Activated CD8-positive, alpha-beta memory T cell treated with anti-CD3 and anti-CD28 coated beads, Interleukin-2, amount 50 U/mL, for 1 hour (primary cell): Measurements from ENCODE around the gene FBP1.

Source experiments
- DNase-seq: peaks from one replicate; pipeline ENCODE4 v3.0.0-alpha.2; 2020; ENCODE audit errors: extremely low read depth

Gene FBP1

DNA sequence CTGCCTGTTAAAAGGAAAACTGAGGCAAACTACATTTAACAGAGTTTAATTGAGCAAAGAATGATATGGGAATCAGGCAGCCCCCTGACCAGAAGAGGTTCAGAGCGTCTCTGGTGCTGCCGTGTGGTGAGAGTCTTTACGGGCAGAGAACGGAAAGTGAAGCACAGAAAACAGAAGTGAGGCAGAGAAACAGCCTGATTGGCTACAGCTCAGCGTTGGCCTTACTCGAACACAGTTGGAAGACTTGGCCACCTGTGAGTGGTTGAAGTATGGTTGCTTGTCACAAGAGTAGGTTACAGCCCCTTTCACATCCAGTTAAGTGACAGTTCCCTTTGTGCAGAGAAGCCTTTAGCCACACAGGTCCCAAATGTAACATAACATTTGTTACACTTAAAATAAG is 16.9 kb upstream of the FBP1 start:
- DNase-seq: no peak

DNA sequence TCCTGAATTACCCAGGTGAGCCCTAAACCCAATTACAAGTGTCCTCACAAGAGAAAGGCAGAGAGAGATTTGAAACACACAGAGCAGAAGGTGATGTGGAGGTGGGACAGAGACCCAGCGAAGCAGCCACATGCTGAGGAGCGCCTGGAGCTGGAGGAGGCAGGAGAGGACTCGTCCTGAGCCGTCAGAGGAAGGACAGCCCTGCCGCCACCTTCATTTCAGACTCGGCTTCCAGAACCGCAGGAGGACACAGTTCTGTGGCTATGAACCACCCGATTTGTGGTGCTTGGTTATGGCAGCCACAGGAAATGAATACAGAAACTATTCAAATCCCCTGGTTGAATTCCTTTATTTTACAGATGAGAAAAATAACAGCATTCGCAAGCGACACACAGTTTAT is 16.4 kb upstream of the FBP1 start:
- DNase-seq: no peak

DNA sequence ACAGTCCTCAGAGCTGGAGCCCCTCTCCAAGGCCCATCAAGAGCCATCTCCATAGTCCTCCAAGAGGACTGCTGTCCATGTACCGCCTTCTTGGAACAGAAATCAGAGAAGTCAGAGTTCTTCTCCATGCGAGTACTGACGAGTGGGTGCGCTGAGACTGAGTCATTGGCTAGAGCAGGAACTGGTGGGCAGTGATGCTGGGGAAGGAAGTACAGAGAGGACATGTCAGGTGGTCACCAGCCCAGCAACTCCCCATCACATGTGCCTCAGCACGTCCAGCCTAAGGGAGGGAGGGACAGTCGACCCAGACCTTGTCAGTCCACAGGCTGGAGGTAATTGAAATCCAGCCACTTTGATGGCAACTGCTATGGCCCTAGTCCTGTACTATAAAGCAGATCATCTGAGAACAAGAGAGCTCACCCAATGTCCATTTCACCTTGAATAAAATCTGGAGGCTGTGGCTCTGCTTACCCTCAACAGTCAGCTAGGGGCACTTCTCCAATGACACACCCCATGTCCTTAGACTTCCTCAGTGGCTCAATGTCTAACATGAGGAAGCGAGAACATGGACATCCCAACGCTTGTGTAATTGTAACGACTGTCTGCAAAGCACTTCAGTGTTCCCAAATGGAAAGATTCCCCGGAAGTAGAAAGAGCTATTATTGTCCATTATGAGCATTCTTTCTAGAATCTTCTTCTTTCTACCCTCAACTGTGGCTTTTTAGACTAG is 15.0 kb upstream of the FBP1 start:
- no peak for DNase-seq

- DNase-seq: no peak
These were observed 11.6 kb upstream of the FBP1 start for GRCh38 chr9:94650949-94651348.

- no peak for DNase-seq
These were observed 9.9 kb upstream of the FBP1 start for GRCh38 chr9:94649100-94649819.

GRCh38 chr9:94648185-94648584 is 8.9 kb upstream of the FBP1 start:
- DNase-seq: no peak

GRCh38 chr9:94645901-94646300 is 6.6 kb upstream of the FBP1 start:
- no peak for DNase-seq

DNA sequence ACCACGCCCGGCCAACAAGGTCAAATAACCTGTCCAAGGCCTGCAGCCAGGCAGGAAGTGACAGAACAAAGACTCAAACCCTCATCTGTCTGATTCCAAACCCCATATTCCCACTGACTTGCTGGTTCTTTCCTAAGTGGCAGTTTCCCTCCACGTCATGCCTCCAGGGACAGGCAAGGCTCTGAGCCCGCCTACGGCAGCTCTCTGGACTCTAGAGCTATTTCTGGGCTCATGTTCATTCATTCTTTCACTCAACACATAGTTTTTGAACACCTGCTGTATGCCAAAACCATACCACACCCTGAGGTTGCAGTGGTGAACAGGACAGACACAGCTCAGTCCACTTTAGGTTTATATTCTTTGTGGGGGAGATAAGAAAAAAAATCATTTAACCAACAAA is 5.2 kb upstream of the FBP1 start:
- DNase-seq: no peak

- no peak for DNase-seq
These were observed 4.4 kb upstream of the FBP1 start for GRCh38 chr9:94643741-94644140.

DNA sequence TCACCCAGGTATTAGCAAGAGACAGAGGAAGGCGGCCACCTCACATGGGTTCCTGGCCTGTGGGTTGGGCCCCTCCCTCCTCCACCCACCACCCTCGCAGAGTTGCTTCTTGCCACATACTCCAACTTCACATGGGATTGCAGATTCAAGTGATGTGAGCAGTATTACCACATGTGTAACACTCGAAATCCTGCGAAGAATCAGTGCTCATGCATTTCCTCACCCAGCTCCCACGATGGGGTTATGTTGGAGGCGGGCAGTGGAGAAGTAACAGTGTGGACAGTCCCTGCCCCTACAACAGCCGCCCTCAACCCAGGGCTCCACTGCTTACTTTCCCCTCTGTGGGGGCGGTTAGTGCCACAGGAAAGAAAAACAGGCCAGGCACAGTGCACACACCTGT is 3.9 kb upstream of the FBP1 start:
- DNase-seq: no peak

DNA sequence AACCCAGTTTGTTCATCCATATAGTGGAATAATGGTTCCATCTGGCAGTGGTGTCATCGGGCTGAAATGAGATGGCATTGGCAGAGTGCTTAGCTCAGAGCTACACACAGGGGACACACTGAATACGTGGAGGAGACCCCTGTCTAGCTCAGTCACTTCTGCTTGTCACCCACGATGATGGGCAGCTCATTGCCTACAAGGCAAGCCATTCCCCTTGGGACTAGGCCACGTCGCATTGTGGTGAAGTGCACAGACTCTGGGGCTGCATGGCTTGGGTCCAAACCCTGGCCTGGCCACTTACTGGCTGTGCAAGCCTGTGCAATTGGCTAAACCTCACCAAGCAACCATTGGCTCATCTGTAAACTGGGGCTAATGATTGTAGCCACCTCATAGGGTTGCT is 3.2 kb upstream of the FBP1 start:
- no peak for DNase-seq

DNA sequence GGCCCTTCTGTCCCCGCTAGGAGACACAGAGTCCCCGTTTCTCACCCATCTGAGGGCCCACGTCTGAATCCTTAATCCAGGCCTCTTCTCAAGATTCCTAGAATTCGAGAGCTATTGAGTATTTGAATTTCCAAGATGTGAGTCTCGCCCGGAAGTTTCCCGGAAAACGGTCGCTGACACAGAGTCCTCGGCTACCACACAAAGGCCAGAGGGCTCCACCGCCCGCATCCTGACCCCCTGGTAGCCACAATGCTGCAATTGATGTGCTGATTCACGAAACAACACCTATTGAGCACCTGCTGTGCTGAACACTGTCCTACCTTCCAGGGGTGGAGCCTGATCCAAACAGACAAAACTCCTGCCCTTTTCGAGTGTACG is 670 bp upstream of the FBP1 start:
- no peak for DNase-seq

DNA sequence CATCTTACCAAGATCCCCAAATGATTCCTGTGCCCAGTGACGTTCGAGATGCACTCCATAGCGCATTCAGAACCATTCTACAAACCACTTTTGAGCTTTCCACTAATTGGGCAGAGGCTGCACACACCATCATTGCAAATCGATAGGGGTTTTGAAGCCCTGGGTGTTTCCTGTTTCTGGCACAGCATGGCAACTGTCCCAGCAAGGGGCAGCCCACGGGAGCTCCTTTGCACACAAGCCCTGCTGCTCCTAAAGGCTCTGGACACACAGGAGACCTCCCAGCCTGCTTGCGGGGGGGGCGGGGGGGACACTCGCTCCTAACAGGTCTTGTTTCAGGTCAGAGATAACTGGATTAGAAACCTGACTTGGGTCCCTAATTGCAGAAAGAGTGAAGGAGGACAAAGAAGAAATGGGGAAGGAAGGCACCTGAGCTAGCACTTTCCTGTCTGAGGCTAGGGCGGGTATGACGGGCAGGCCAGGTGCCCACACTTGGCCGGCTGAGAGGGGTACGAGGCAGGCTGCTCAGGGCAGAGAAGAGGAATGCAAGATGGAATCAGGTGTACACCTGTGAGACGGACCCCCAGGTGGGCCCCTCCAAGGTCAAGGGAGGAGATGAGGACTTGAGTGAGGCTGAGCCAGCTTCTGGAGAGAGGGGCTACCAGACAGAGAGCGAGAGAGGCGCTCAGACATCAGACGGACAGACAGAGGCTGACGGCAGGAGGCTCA is 820 bp downstream of the FBP1 start:
- DNase-seq: no peak

- no peak for DNase-seq
These were observed 6.6 kb downstream of the FBP1 start for GRCh38 chr9:94632737-94633136.

DNA sequence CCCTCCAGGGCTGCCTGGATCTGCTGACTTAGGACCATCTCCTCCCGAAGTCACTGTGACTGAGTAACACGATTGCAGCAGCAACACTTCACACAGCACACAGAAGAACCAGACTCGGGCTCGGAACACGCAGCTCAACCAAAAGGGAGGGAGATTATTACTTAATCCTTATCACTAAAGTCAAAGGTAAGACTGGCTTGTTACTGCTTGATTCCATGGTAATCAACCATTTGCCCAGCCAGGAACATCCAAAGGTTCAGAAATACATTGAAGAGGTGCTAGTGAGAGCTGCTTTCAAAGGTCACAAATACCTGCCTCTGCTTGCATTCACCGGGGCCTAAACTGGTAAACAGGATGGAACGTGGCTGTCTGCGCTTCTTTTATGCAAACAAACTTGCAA is 7.7 kb downstream of the FBP1 start:
- DNase-seq: no peak

- no peak for DNase-seq
These were observed 8.5 kb downstream of the FBP1 start for GRCh38 chr9:94630833-94631232.

GRCh38 chr9:94630281-94630680 is 9.0 kb downstream of the FBP1 start:
- no peak for DNase-seq

DNA sequence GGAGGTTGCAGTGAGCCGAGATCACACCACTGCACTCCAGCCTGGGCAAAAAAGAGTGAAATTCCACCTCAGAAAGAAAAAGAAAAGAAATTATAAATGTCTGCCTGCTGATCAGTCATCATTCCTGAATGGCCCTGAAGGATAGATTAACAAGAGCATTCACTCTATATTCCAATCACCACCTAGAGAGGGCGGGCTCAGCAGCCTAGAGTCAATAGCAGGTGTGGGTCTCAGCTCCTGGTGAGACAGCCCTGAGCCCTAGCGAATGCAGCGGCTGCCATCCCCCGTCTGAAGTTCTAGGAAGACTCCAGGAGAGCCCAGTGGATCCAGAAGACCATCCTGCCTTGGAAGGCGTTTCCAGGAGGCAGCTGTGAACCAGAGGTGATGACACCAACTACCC is 12.0 kb downstream of the FBP1 start:
- no peak for DNase-seq

GRCh38 chr9:94625835-94626234 is 13.5 kb downstream of the FBP1 start:
- DNase-seq: no peak

DNA sequence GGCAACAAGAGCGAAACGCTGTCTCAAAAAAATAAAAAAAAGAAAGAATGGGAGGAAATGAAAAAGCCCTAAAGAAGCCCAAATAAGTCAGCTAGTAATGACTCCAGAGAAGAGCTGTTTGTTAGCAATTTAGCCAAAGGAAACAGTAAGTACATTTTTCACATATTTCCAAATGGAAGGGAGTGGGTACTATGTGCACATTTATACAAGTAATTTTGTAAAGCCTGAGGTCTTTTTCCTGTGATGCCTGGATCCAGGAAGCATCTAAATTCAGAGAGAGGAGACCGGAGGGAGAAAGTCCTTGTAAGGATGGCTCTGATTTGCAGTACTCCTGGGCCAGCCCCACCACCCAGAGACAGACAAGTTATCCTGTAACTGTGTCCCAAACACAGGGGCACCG is 14.7 kb downstream of the FBP1 start:
- no peak for DNase-seq

GRCh38 chr9:94623253-94623652 is 16.1 kb downstream of the FBP1 start:
- DNase-seq: no peak

- DNase-seq: no peak
These were observed 17.1 kb downstream of the FBP1 start for GRCh38 chr9:94622087-94622800.
